HG02610 (cell line): ENCODE data around the gene HACD2.

Source experiments
- ATAC-seq: cut with Tn5 transposase; IDR thresholded peaks from one replicate; pipeline ENCODE4 v1.9.1; 2021; ENCODE audit warnings: mild to moderate bottlenecking, moderate library complexity; ENCODE audit not compliant: unreplicated experiment

Gene HACD2

GRCh38 chr3:123576122-123576521 lies 8.7 kb downstream of the HACD2 start:
- ATAC-seq = peak; percentile 69

- no peak for ATAC-seq
These were observed 12.9 kb downstream of the HACD2 start for GRCh38 chr3:123571973-123572365.

GRCh38 chr3:123571264-123571972 lies 13.4 kb downstream of the HACD2 start:
- no peak for ATAC-seq

- no peak for ATAC-seq
These were observed 16.0 kb downstream of the HACD2 start for GRCh38 chr3:123568875-123569274.

GRCh38 chr3:123568034-123568433 lies 16.8 kb downstream of the HACD2 start:
- ATAC-seq = no peak

GRCh38 chr3:123564056-123564455 lies 20.8 kb downstream of the HACD2 start:
- ATAC-seq = no peak

- no peak for ATAC-seq
These were observed 22.3 kb downstream of the HACD2 start for GRCh38 chr3:123562547-123562946.

- ATAC-seq = no peak
These were observed 23.7 kb downstream of the HACD2 start for GRCh38 chr3:123561188-123561587.

GRCh38 chr3:123559040-123559861 lies 25.6 kb downstream of the HACD2 start:
- ATAC-seq = no peak

- no peak for ATAC-seq
These were observed 31.3 kb downstream of the HACD2 start for GRCh38 chr3:123553536-123553935.

GRCh38 chr3:123552768-123553167 lies 32.1 kb downstream of the HACD2 start:
- no peak for ATAC-seq

- no peak for ATAC-seq
These were observed 32.6 kb downstream of the HACD2 start for GRCh38 chr3:123552095-123552714.

- no peak for ATAC-seq
These were observed 36.9 kb downstream of the HACD2 start for GRCh38 chr3:123547881-123548519.

- no peak for ATAC-seq
These were observed 38.6 kb downstream of the HACD2 start for GRCh38 chr3:123546133-123546755.

- ATAC-seq = no peak
These were observed 40.9 kb downstream of the HACD2 start for GRCh38 chr3:123543950-123544349.

GRCh38 chr3:123540285-123540684 lies 44.6 kb downstream of the HACD2 start:
- ATAC-seq = no peak

GRCh38 chr3:123536153-123536895 lies 48.5 kb downstream of the HACD2 start:
- peak; percentile 93 for ATAC-seq

- ATAC-seq = no peak
These were observed 49.3 kb downstream of the HACD2 start for GRCh38 chr3:123535580-123535979.

GRCh38 chr3:123534264-123534663 lies 50.6 kb downstream of the HACD2 start:
- ATAC-seq = no peak

GRCh38 chr3:123533554-123534159 lies 51.2 kb downstream of the HACD2 start:
- no peak for ATAC-seq
